Heart left ventricle (tissue), 13 donors: ENCODE results near the gene SPESP1.

Source experiments
- CTCF ChIP-seq, 12 donors: fragments of 200-600 bp; sonication (generic) in 4 of 12; IDR thresholded peaks; one replicate each; pipeline versions ENCODE4 v1.5.0 to v1.8.0; 2018 to 2022; ENCODE audit warnings: antibody characterized with exemption in 12 of 12, mild to moderate bottlenecking in 5 of 12
- POLR2A ChIP-seq, 2 donors: fragments of 450-650 bp; IDR thresholded peaks; one replicate each; pipeline ENCODE4 v1.6.1; 2017; ENCODE audit warnings: antibody characterized with exemption in 2 of 2, mild to moderate bottlenecking in 2 of 2, moderate library complexity in 2 of 2
- donor health status: ischemic (EF 13 %, LVEDD 7.1; RV severe dilation, severe dysfunction).
- donor health status: DM: no; HTN: yes; CAD: no.
- donor health status: DM: no; HTN: no; CAD: no.
- donor health status: ischemic (EF 25% LVEDD 6.9; RV normal size, moderate dysfunction).
- donor health status: ischemic (EF 25% LVEDD 5.7; RV mildly dilated, moderate dysfunction).
- donor health status: ischemic (EF 35%, LVEDD 5.7; RV mildly dilated, moderate dysfunction).
- donor health status: nonischemic (EF 11% LVEDD 7.7; RV severe dilation, severe dysfunction).
- donor health status: DM: yes; HTN: yes; CAD: no.
- donor health status: PGD.
- donor health status: ischemic (EF 29% LVEDD 5.4; RV normal size, mild dysfunction).
- donor health status: nonischemic (EF 23%, LVEDD 6.1; RV moderate dilation, normal function).

- no peak for TF ChIP-seq CTCF (IDR thresholded peaks at IDR 0.05)
- no peak for TF ChIP-seq POLR2A (IDR thresholded peaks at IDR 0.05)
Measured at GRCh38 chr15:68934341-68934740, 4.0 kb downstream of the SPESP1 start.
